ENCODE data around the gene DTNBP1.

DNA sequence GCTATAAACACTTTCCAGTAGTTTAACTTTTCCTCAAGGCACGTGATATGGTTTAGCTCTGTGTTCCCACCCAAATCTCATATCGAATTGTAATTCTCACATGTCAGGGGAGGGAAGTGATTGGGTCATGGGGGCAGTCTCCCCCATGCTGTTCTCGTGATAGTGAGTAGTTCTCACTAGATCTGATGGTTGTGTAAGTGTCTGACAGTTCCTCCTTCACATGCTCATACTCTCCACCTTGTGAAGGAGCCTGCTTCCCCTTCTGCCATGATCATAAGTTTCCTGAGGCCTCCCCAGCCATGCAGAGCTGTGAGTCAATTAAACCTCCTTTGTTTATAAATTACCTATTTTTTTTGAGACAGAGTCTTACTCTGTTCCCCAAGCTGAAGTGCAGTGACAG, 127.9 kb downstream of the DTNBP1 start:
- TF ChIP-seq, protein P1, sequence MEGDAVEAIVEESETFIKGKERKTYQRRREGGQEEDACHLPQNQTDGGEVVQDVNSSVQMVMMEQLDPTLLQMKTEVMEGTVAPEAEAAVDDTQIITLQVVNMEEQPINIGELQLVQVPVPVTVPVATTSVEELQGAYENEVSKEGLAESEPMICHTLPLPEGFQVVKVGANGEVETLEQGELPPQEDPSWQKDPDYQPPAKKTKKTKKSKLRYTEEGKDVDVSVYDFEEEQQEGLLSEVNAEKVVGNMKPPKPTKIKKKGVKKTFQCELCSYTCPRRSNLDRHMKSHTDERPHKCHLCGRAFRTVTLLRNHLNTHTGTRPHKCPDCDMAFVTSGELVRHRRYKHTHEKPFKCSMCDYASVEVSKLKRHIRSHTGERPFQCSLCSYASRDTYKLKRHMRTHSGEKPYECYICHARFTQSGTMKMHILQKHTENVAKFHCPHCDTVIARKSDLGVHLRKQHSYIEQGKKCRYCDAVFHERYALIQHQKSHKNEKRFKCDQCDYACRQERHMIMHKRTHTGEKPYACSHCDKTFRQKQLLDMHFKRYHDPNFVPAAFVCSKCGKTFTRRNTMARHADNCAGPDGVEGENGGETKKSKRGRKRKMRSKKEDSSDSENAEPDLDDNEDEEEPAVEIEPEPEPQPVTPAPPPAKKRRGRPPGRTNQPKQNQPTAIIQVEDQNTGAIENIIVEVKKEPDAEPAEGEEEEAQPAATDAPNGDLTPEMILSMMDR (IDR thresholded peaks at IDR 0.05; ENCODE audit: low read length): no peak
- TF ChIP-seq EZH2phosphoT487 (IDR thresholded peaks at IDR 0.05; ENCODE audit: low read length) (no peak), EZH2 (optimal IDR thresholded peaks at IDR 0.05; ENCODE audit: low read depth, low read length) (no peak)
